LHCN-M2 (cell line): ENCODE results near the gene ARNT2. TPM values are rescaled to one million over a fixed set of nuclear protein-coding genes. Genes with fewer than 3 reads are reported as not detected.
A peak's percentile ranks its signal among the peaks of the same experiment; 100 is the strongest.

ENCODE experiments used
- DNase-seq: peaks from one replicate; pipeline ENCODE4 v3.0.0-alpha.2; 2012; ENCODE audit warnings: low read depth
- total RNA-seq: library from RNA; depleted of rRNA; stranded (reverse); fragments of >200 nt; gene quantifications from 2 replicates; pipeline ENCODE4 v1.2.3, GENCODE V29; 2014

The ARNT2 gene
- total RNA-seq, 1 experiment from 2014 or later = 17.9 TPM

DNA sequence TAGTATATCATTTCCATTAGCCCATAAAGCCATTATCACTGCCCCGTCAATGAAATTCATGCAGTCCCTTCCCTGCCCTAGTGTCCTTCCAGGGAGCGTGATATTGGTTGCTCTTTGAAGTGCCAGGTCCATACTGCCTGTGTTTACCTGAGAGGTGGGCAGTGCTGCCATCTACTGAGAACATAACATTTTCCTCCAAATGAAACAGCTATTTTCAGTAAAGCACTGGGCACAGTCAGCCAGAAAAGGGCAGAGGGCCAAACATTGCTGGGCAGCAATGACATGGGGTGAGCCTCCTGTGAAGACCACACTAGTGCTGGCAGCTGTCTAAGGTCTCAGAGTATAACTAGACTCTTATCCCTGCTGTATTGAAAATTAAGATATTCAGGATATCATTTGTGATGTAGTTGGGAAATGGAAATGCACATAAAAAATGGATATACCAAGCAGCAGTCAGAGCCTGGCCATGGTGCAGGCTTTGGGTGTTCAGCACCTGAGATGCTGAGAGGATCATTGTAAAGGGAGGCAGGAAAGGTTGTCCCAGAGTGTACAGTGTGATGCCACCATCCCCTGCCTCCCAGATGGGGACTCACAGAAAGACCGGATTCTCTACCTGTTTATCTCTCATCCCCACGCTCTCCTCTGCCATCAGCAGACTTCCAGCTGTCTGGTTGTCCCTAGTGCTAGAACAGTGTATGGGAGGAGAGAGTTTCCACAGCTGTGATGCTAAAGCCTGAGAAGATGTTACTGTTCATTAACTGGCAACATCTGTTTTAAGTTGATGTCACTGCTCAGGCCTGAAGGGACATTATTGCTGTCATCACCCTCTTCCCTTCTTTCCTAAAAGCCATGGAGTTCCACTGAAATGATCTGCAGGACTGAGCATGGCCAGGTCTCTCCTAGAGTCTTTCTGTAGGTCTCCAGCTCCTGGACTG lies 108.8 kb downstream of the ARNT2 start:
- peak; percentile 84 for DNase-seq

DNA sequence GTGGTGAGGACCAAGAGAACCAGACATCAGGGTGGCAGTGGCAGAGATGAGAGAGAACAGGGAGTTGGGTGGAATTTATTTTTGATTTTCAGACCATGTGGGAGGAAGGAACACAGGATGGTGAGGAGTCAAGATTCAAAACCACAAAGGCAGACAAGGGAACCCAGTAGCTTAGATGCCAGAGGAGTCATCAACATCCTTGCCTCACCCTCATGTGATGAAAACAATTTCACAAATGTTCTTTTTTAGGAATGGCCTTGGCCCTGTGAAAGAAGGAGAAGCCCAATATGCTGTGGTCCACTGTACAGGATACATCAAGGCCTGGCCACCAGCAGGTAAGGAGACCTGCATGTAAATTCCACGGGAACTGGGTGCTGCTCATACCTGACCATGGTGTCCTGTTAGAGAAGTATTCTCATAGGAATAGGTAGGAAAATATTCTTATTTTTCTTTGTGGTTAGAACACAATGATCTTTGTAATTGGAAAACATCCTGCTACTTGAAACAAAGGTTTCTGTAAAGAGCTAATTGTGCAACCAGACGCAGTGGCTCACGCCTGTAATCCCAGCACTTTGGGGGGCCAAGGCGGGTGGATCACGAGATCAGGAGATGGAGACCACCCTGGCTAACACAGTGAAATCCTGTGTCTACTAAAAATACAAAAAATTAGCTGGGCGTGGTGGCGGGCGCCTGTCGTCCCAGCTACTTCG lies 110.0 kb downstream of the ARNT2 start:
- peak; percentile 96 for DNase-seq

GRCh38 chr15:80517290-80517689 lies 113.1 kb downstream of the ARNT2 start:
- DNase-seq = no peak

DNA sequence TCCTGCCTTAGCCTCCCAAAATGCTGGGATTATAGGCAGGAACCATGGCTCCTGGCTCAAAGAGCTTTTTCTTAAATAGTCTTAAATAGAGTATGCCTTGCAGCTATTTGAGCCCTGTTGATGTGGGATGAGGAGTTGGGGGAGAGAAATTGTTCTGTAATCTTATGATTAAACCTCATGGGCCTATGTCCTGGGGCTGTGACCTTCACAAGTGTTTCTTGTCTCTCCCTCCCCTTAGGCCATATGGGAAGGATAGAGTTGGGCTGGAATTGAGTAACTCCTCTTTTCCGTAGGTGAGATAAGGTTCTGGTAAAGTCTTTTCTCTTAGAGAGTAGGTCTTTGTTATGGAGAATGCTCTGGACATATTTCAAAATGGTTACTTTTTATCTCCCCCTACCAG lies 114.3 kb downstream of the ARNT2 start:
- no peak for DNase-seq

DNA sequence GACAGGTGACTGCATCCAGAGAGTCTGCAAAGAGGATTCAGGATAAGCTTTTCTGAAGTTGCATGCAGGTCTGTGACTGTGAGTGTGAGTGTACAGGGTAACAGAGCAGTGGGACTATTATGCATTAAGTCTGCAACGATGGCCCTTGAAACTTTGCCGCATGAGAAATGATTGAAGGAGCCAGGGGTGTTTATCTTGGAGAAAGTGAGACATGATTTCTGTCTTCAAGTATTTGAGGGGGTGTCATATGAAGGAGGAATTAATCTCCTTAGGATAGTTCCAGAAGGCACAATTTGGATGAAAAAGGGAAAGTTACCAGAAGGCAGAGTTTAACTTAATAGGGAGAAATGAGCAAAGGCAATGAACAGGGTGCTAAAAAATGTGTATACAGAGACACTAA lies 119.6 kb downstream of the ARNT2 start:
- no peak for DNase-seq

GRCh38 chr15:80525853-80526252 lies 121.7 kb downstream of the ARNT2 start:
- DNase-seq = no peak

GRCh38 chr15:80526556-80527340 lies 122.6 kb downstream of the ARNT2 start:
- peak; percentile 73 for DNase-seq

DNA sequence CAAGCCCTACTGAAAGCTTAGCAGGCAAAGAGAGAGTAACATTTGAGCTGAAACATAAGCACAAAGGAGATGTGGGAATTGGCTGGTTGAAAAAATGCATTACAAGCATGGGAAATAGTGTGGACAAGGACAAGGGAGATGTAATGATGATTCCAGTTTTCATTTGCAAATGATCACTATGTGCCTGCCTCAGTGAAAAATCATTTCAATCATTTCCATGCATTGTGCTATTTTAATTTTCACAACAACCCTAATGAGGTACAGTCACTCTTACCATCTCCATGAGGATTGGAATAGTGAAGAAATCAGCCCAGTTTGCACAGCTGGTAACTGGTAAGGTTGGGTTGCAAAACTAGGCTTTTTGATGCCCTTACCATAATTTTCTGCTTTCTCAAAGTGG lies 123.2 kb downstream of the ARNT2 start:
- no peak for DNase-seq

- no peak for DNase-seq
Measured at GRCh38 chr15:80527961-80528360, 123.8 kb downstream of the ARNT2 start.

DNA sequence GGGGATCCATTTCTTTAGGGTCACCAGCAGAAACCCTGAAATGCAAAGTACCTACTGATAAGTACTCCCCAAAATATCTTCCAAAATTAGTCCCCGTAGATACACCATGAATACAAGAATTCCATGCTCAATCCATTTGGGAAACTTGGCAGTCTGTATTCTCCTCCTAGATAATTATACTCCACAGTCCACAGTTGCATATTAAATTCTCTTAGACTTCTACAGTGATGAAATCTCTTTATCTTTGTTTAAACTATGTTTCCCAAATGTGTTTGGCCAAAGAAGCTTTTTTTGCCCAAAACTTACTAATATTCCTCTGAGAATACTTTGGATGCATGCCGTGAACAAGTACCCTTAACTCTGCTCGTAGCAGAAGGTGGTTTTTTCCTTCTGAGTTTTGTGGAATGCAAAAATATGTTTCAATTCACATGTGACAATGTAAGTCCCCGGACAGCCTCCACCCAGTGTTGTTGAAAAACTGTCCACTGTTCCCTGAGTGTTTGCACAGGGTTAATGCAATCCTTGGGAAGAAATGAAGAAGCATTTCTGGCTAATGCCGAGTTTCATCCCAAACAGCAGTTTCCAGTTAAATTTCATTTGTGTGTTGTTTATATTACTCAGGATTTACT lies 126.7 kb downstream of the ARNT2 start:
- DNase-seq = no peak

DNA sequence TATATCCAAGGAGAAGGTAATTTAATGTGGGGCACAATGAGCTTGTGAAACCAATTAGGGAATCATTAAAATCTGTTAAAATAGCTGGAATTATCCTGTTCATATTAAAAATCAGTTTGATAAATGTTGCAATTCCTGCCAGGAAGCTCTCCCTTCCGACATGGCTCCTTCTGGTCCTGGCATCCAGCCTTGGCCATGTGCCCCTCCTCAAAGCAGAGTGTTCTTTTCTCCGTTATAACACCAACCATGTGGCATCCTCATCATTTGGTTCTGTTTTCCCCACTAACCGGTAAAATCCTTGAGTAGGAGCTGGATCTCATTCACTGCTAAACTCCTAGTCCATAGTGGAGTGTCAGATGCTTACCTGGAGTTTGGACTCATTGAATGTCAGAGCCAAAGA lies 127.2 kb downstream of the ARNT2 start:
- DNase-seq = no peak

DNA sequence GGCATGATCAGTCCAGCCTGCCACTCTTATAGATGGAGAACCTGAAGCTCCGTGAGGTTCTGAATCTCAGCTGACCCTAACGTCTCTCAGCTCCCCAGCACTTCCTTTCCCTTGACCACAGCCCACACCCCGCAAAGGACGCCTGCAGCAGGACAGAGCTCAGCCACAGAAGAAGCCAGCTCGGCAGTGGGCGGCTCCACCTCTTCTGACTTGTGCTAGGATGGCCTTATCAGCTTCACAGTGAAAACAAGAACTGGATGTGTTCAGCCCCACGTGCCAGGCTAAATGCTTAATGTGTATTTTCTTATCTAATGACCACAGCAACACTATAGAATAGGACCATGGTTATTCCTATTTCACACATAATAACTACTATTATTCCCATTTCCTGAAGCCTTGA lies 127.6 kb downstream of the ARNT2 start:
- DNase-seq = no peak

GRCh38 chr15:80533790-80534333 lies 129.7 kb downstream of the ARNT2 start:
- DNase-seq = no peak

DNA sequence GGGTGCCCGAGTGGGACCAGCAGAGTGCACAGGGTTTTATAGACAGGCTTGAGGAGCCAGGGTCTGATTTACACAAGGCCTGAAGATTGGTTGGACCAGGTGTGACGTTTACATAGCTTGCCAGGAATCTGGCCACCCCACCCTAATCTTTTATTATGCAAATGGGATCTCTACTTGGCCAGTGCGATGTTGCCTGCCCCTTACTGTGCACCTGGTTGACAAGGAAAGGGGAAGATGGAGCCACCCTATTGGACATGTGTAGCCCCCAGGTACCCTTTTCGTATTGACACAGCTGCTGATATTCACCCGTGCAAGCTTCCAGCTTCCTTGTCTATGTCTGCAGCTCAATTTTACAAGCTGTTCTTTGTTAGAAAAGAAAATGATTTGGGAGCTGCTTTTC lies 132.0 kb downstream of the ARNT2 start:
- DNase-seq = no peak

DNA sequence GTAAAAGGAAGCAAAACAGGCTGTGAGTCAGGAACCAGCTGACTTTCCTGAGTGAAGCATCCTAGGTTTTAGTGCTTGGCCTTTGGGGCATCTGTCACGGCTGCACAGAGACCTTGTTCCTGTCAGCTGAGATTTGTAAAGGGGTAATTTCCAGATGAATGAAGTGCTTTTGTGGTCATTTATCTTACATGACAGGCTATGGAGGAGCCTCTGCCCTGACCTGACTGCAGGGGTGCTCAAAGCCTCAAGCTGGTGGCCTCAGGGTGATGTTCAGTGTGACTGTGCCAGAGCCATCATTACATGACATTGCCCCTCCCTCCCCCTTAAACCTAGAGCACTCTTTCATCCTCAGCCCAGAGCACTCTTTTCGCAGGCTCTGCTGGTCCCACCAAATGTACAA lies 132.5 kb downstream of the ARNT2 start:
- no peak for DNase-seq

DNA sequence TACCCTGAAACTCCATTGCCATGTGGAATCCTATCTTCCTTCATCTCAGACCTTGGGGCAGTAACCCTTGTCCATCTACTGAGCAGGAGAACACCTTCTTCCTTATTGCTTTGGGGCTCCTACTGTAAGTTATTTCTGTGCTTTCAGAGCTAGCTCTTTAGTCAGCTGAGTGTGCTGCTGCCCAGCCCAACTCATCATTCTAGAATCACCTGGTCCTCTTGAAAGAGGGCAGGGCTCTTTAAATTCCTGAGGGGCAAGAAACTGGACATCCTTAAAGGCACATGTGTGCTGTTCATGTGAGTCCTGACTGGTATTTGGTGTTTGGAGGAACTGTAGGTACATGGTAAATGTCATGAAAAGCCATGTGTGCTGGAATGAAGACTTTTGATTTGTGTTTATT lies 140.9 kb downstream of the ARNT2 start:
- no peak for DNase-seq

DNA sequence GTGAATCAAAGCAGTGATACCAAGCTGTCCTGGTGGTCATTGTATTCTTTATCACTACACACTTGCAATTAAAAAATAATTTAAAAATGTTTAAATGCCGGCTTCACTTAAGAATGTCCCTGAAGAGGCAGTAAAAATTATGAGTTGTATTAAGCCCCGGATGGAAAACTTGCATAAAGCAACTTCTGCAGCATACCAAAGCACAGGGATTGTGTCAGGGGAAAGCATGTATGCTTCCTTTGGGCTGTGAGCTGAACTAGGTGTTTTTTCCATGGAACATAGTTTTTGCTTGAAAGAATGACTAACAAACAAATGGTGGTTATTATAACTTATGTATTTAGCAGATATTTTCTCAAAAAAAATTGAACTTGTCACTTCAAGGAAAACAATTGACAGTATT lies 143.1 kb downstream of the ARNT2 start:
- DNase-seq = no peak

- peak; percentile 86 for DNase-seq
Measured at GRCh38 chr15:80549191-80549590, 145.0 kb downstream of the ARNT2 start.

DNA sequence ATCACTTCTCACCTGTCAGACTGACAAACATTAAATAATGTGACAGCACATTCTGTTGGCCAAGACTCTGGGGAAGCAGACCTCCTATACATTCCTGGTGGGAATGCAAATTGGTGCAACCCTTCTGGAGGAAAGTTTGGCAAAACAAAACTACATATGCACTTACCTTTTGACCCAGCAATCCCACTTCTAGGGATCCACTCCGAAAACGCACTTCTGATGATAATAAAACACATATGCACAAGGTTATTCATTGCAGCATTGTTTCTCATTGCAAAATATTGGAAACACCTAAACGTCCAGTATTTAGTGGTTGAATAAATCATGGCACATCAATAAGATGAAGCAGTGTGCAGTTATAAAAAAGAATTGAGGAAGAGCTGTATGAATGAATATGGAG lies 145.5 kb downstream of the ARNT2 start:
- DNase-seq = no peak

- peak; percentile 94 for DNase-seq
Measured at GRCh38 chr15:80550219-80550907, 146.2 kb downstream of the ARNT2 start.

- peak; percentile 41 for DNase-seq
Measured at GRCh38 chr15:80550908-80551260, 146.7 kb downstream of the ARNT2 start.
